DND-41 (cell line): Measurements from ENCODE around the gene H1-8.

Source experiments
- ATAC-seq: fragments of 200-7000 bp; cut with Tn5 transposase; 3 replicates; pipeline ENCODE4 v1.9.1; 2021; ENCODE audit warnings: low read depth; ENCODE audit not compliant: insufficient read depth
- DNase-seq: peaks from one replicate; pipeline ENCODE4 v3.0.0-alpha.2; 2020
- H2AFZ ChIP-seq: 2 replicates; pipeline ENCODE4 v1.6.0; 2012; ENCODE audit warnings: low read depth, low read length
- H3K27ac ChIP-seq: 2 replicates; pipeline ENCODE4 v1.5.1; 2012; ENCODE audit warnings: low read length, inconsistent platforms
- H3K27me3 ChIP-seq: fragments of 200-600 bp; sonication (generic); 2 replicates; pipeline ENCODE4 v1.6.0; 2012; ENCODE audit warnings: low read length, mild to moderate bottlenecking, inconsistent platforms; ENCODE audit not compliant: insufficient read depth, poor library complexity
- H3K36me3 ChIP-seq: 2 replicates; pipeline ENCODE4 v1.5.1; 2012; ENCODE audit warnings: low read length, inconsistent platforms; ENCODE audit not compliant: insufficient read depth
- H3K4me1 ChIP-seq: 2 replicates; pipeline ENCODE4 v1.5.1; 2012; ENCODE audit warnings: mild to moderate bottlenecking, low read length; ENCODE audit not compliant: insufficient read depth
- H3K4me2 ChIP-seq: 2 replicates; pipeline ENCODE4 v1.6.0; 2012; ENCODE audit warnings: mild to moderate bottlenecking, moderate library complexity, low read length, inconsistent platforms; ENCODE audit not compliant: insufficient read depth
- H3K4me3 ChIP-seq, 2 experiments: fragments of 200-600 bp in 1 of 2; shearing (Covaris generic) in 1 of 2; 2 replicates each; pipeline ENCODE4 v1.5.1; 2012 to 2016; ENCODE audit warnings: inconsistent platforms in 2 of 2, low read length in 2 of 2, mild to moderate bottlenecking in 2 of 2, low read depth in 1 of 2, moderate library complexity in 1 of 2
- H3K79me2 ChIP-seq: 2 replicates; pipeline ENCODE4 v1.6.0; 2012; ENCODE audit warnings: low read length, inconsistent platforms; ENCODE audit not compliant: insufficient read depth
- H3K9ac ChIP-seq: 2 replicates; pipeline ENCODE4 v1.6.0; 2012; ENCODE audit warnings: low read depth, mild to moderate bottlenecking, inconsistent platforms, low read length, moderate library complexity
- H3K9me3 ChIP-seq: 2 replicates; pipeline ENCODE4 v1.5.1; 2012; ENCODE audit warnings: low read length, moderate library complexity, mild to moderate bottlenecking, inconsistent platforms; ENCODE audit not compliant: insufficient read depth, severe bottlenecking
- H4K20me1 ChIP-seq: 2 replicates; pipeline ENCODE4 v1.6.0; 2012; ENCODE audit warnings: low read length; ENCODE audit not compliant: insufficient read depth
- CTCF ChIP-seq: IDR thresholded peaks from 2 replicates; pipeline ENCODE4 v1.5.1; 2012; ENCODE audit warnings: borderline replicate concordance, low read length, moderate library complexity, mild to moderate bottlenecking; ENCODE audit not compliant: poor library complexity, severe bottlenecking; ENCODE audit errors: extremely low read depth
- EZH2 ChIP-seq: IDR thresholded peaks from 3 replicates; pipeline ENCODE4 v1.6.1; 2012; ENCODE audit warnings: borderline replicate concordance, low read depth, mild to moderate bottlenecking, moderate library complexity, low read length, inconsistent platforms; ENCODE audit not compliant: severe bottlenecking

H1-8 gene

GRCh38 chr3:129600348-129600747 lies 57.4 kb downstream of the H1-8 start:
- Histone ChIP-seq H3K9ac (peak overlapping the region; percentile 92; the same call in 1 of the 2 replicates), H4K20me1 (peaks cover 98% of the 10 kb centered on the region), H3K4me1 (peaks cover 97% of the 10 kb centered on the region), H3K4me2 (peak overlapping the region; percentile 100), H2AFZ (no peak overlapping the region), H3K4me3 (peak overlapping the region in 1 of 2 experiments; percentile 15; a peak in 2 of 4 replicates), H3K9me3 (no peaks in the 10 kb centered on the region), H3K79me2 (peaks cover 100% of the 10 kb centered on the region), H3K27me3 (no peaks in the 10 kb centered on the region), H3K36me3 (peaks cover 89% of the 10 kb centered on the region), H3K27ac (peak overlapping the region; percentile 17; the same call in 1 of the 2 replicates)
- DNase-seq (no peak), ATAC-seq (no peak)
- TF ChIP-seq EZH2 (no peak), CTCF (no peak)
